OCI-LY7 (cell line): Measurements from ENCODE around the gene CEP131.

ENCODE experiments used
- EZH2phosphoT487 ChIP-seq: fragments of 200-600 bp; sonication (generic); IDR thresholded peaks from 2 replicates; pipeline ENCODE4 v1.6.1; 2018; ENCODE audit warnings: low read depth, borderline replicate concordance, mild to moderate bottlenecking, mixed run types, antibody characterized with exemption, low read length, moderate library complexity, mixed read lengths
- TF ChIP-seq, protein P1 (sequence below): fragments of 200-600 bp; sonication (generic); conservative IDR thresholded peaks from 2 replicates; pipeline ENCODE4 v1.5.1; 2014; ENCODE audit warnings: mild to moderate bottlenecking, antibody characterized with exemption, low read length, moderate library complexity, mixed read lengths

DNA sequence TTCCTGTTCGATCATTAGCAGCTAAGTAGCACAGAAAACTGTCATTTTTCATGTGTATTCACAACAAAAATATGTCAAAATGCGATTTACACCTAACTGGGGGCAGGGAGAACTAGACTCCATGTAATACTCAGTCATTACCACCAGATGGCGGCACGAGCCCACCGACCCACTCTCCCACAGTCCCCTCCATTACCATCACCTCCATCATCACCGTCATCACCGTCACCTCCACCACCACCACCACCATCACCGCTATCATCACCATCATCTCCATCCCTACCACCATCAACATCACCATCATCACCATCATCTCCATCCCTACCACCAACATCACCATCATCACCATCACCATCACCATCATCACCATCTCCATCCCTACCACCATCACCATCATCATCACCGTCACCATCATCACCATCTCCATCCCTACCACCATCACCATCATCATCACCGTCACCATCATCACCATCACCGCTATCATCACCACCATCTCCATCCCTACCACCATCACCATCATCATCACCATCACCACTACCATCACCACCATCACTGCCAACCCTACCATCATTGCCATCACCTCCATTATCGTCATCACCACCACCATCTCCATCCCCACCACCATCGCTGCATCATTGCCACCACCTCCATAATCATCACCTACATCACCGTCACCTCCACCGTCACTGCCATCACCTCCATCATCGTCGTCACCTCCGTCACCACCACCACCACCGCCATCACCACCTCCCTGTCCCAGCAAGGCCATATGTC lies 30.8 kb upstream of the CEP131 start:
- TF ChIP-seq, protein P1, sequence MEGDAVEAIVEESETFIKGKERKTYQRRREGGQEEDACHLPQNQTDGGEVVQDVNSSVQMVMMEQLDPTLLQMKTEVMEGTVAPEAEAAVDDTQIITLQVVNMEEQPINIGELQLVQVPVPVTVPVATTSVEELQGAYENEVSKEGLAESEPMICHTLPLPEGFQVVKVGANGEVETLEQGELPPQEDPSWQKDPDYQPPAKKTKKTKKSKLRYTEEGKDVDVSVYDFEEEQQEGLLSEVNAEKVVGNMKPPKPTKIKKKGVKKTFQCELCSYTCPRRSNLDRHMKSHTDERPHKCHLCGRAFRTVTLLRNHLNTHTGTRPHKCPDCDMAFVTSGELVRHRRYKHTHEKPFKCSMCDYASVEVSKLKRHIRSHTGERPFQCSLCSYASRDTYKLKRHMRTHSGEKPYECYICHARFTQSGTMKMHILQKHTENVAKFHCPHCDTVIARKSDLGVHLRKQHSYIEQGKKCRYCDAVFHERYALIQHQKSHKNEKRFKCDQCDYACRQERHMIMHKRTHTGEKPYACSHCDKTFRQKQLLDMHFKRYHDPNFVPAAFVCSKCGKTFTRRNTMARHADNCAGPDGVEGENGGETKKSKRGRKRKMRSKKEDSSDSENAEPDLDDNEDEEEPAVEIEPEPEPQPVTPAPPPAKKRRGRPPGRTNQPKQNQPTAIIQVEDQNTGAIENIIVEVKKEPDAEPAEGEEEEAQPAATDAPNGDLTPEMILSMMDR = peak; percentile 99
- no peak for TF ChIP-seq EZH2phosphoT487
